ENCODE results near the gene HPCA.

DNA sequence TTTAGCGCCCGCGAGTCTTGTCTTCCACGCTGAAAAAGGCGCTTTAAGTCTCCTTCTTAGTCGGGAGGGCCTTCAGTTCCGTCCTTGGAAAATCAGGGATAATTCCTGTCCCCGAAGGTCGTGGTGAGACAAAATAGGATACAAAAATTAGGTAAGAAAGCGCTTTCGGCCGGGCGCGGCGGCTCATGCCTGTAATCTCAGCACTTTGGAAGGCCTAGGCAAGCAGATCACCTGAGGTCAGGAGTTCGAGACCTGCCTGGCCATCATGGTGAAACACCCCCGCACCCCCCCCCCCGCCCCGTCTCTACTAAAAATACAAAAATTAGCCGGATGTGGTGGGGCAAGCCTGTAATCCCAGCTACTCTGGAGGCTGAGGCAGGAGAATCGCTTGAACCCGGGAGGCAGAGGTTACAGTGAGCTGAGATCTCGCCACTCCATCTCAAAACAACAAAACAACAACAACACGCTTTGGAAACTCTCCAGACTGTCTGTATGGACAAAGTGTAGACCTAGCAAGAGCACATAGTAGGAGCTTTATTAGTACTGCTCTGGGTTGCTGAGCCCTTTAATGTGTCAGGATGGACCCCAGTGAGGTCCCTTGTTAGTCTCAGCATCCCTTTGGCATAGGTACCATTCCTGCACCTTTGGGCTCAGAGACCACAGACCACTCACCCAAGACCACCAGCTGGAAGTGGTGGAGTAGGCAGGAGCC lies 15.7 kb downstream of the HPCA start:
- TF ChIP-seq, protein P1, sequence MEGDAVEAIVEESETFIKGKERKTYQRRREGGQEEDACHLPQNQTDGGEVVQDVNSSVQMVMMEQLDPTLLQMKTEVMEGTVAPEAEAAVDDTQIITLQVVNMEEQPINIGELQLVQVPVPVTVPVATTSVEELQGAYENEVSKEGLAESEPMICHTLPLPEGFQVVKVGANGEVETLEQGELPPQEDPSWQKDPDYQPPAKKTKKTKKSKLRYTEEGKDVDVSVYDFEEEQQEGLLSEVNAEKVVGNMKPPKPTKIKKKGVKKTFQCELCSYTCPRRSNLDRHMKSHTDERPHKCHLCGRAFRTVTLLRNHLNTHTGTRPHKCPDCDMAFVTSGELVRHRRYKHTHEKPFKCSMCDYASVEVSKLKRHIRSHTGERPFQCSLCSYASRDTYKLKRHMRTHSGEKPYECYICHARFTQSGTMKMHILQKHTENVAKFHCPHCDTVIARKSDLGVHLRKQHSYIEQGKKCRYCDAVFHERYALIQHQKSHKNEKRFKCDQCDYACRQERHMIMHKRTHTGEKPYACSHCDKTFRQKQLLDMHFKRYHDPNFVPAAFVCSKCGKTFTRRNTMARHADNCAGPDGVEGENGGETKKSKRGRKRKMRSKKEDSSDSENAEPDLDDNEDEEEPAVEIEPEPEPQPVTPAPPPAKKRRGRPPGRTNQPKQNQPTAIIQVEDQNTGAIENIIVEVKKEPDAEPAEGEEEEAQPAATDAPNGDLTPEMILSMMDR (IDR thresholded peaks at IDR 0.05; ENCODE audit: control extremely low read depth in 1 of 3, insufficient read depth in 1 of 3, low read depth in 1 of 3, low read length in 3 of 3) = no peak
- no peak for TF ChIP-seq POLR2A (IDR thresholded peaks at IDR 0.05; ENCODE audit: control extremely low read depth in 1 of 2, low read depth in 2 of 2, low read length in 2 of 2)
